Liver (tissue), 3 donors: ENCODE data around the gene RPS6KA5.

ENCODE experiments used
- GABPA ChIP-seq, 2 donors: IDR thresholded peaks in 1 of 2; conservative IDR thresholded peaks in 1 of 2; 2 replicates each; pipeline ENCODE4 v1.6.1; 2016; ENCODE audit warnings: antibody characterized with exemption in 2 of 2, mild to moderate bottlenecking in 1 of 2, moderate library complexity in 1 of 2
- RAD21 ChIP-seq, 2 donors: IDR thresholded peaks; 2 replicates each; pipeline ENCODE4 v1.6.1; 2016; ENCODE audit warnings: antibody characterized with exemption in 2 of 2, mild to moderate bottlenecking in 2 of 2
- YY1 ChIP-seq: IDR thresholded peaks from 2 replicates; pipeline ENCODE4 v1.6.1; 2016; ENCODE audit warnings: antibody characterized with exemption, mild to moderate bottlenecking
- TF ChIP-seq, protein P1 (sequence below): IDR thresholded peaks from 2 replicates; pipeline ENCODE4 v1.6.1; 2016; ENCODE audit warnings: antibody characterized with exemption
- TF ChIP-seq, protein P2 (sequence below): fragments of 150-350 bp; IDR thresholded peaks from 2 replicates; pipeline ENCODE4 v1.5.1; 2017; ENCODE audit warnings: improper control_type of control experiment, low read depth, low read length; ENCODE audit not compliant: missing input control
- donor health status: healthy.
- donor health status: healthy.

DNA sequence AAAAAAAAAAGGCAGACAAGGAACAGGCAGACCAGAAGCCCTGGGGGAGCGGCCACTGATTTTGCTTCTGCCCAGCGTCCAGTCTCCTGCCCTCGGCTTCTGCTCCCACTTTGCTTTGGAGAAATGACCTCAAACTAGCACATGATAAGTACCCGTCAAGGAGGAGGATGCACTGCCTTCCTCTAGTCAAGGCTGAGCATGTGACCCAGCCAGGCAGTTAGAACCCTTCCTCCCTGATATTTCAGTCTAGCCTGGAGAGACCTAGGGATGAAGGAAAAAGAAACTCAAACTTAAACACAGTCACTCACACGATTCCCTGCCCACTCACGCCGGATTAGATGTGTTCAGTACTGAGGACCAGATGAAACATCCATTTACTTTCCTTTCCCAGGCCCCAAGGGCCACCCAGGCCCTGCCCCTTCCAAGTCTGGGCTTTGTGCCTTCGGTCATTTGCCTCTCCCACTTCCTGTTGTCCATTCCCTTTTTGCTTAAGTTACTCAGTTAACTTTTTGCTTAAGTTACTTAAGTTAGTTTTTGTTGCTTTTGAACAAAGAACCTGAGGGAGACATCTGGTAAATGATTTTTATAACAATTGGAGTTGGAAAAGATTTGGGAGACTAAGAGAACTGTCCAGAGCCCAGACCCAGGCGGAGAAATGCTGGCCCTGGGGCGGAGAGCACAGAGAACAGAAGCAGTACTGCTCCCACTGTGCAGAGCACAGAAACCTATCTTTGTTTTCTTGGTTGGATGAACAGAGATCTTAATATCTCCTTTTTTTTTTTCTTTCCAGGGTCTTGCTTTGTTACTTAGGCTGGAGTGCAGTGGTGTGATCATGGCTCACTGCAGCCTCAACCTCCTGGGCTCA lies 221.2 kb downstream of the RPS6KA5 start:
- TF ChIP-seq, protein P1, sequence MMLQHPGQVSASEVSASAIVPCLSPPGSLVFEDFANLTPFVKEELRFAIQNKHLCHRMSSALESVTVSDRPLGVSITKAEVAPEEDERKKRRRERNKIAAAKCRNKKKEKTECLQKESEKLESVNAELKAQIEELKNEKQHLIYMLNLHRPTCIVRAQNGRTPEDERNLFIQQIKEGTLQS: no peak
- TF ChIP-seq, protein P2, sequence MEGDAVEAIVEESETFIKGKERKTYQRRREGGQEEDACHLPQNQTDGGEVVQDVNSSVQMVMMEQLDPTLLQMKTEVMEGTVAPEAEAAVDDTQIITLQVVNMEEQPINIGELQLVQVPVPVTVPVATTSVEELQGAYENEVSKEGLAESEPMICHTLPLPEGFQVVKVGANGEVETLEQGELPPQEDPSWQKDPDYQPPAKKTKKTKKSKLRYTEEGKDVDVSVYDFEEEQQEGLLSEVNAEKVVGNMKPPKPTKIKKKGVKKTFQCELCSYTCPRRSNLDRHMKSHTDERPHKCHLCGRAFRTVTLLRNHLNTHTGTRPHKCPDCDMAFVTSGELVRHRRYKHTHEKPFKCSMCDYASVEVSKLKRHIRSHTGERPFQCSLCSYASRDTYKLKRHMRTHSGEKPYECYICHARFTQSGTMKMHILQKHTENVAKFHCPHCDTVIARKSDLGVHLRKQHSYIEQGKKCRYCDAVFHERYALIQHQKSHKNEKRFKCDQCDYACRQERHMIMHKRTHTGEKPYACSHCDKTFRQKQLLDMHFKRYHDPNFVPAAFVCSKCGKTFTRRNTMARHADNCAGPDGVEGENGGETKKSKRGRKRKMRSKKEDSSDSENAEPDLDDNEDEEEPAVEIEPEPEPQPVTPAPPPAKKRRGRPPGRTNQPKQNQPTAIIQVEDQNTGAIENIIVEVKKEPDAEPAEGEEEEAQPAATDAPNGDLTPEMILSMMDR: no peak
- TF ChIP-seq GABPA (IDR thresholded peaks at IDR 0.05 in 1 of 2, conservative IDR thresholded peaks at IDR 0.05 in 1 of 2) (no peak), RAD21 (IDR thresholded peaks at IDR 0.05) (no peak), YY1 (peak; percentile 15)
